HG03097 (cell line): ENCODE measurements around the gene EYS.

Experiments
- ATAC-seq: cut with Tn5 transposase; IDR thresholded peaks from one replicate; pipeline ENCODE4 v1.9.1; 2021; ENCODE audit not compliant: unreplicated experiment, low FRiP score

EYS gene

DNA sequence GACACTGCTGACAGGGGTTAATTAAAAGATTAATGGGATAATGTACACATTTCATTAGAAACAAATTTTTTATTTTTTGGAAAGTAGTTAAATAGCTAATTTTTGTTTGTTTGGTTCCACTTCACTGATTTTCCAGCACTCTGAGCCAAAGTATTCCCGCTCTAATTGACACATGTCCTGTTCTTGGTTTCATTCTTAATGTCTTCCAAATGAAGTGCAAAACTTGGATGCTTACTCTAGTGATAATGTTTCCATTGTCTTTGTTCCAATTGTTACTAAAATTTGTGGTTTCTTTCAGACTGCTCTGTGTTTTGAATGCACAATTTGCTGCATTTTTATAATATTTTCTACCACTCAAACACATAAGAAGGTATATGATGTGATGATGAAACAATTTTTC, 1277.1 kb downstream of the EYS start:
- no peak for ATAC-seq

DNA sequence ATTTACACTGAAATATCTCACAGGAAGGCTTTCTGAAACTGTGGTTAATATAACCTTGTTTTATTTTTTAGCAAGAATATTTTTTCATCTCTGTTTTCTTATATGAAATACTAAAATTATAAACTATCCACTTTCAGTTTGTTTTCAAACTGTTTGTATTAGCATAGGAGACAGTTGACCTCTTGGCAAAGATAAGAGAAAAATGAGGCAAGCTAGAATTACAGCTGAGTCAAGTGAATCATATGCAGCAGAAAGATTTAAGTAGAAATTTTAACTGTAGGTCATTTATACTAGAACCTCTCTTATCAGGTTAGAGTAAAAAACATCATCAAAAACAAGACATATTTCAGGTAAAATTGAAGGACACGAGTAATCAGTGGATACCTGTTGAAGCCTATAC, 1278.8 kb downstream of the EYS start:
- ATAC-seq, result no peak

DNA sequence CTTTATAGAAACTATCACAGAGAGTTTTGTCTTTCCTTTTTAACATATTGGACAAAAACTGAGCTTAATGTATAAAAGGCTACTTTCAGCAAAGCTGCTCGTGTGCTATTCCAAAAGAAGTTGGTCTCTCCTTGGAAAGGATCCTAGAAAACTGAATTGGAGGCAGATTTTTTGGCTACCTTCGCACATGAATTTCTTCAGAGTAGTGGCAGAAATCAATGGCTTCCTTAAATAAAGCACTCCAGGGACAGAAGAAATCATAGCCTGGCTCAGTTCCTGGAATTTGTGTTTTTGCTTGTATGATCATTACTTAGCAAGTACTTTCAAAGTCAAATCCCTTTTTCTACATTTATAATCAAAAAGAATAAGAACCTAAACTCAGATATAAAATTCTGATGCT, 1291.1 kb downstream of the EYS start:
- ATAC-seq, result no peak

DNA sequence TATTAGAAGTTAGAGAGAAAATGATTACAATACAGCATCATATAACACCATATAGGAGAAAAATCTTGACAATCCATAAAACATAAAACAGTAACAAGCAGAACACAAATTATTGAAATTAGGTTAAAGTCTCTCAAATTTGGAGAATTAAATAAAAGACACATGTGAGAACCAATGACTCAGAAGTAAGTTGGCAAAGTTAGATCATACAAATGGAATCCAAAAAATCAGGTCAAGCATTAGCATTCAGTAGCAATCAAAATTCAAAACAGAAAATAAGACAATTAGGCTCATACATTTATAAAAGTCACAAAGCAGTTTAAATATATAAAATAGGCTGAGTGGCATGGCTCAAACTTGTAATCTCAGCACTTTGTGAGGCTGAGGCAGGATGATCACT, 1295.8 kb downstream of the EYS start:
- no peak for ATAC-seq

DNA sequence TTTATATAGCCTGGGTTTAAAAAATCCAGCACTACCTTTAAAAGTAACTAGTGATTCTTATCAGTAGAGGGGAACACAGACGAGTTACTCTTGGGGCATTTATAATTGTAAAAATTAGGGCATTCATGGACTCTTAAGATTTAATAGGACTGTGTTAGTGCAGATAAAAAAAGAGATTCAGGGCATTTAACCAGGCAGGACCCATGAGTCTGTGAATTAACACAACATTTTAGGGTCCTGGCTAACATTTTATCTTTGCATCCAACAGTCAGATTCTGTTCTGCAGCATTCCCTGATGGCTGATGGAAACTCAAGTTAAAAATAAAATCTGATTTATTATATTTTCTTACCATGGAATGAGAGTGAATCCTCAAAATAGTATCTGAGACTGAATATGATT, 1297.1 kb downstream of the EYS start:
- no peak for ATAC-seq

DNA sequence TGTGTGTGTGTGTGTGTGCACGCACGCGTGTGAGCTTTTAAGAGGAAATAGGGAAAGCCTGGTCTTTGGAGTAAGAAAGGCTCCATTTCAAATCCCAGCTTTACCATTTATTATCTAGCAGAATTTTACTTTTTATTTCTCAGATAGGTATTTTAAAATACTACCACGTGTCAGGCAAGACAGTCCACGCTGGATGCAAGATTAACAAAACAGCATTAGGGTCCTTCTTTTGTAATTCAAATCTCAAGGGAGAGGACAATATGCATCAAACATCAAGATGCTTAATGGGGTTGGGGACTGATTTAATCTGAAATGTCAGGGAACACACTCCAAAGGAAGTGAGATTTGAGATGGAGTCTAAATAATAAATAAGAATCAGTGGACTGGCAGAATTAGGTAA, 1302.6 kb downstream of the EYS start:
- no peak for ATAC-seq

DNA sequence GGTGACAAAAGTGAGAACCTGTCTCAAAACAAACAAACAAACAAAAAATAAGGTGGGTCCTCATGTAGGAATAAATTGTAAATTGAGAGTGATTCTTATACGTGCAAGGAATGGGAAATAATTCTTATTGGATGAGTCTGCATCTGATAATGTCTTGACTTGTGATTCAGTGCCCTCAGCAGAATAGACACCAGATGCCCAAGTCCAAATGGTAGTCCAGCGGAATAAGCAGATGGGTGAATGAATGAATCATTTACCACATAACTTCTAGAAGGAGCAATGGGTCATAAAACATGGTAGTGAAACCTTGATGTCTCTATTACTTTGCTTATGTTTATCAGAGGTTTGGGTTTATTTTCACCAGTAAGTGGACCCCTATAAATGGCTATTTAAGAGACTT, 1323.7 kb downstream of the EYS start:
- ATAC-seq, result no peak

DNA sequence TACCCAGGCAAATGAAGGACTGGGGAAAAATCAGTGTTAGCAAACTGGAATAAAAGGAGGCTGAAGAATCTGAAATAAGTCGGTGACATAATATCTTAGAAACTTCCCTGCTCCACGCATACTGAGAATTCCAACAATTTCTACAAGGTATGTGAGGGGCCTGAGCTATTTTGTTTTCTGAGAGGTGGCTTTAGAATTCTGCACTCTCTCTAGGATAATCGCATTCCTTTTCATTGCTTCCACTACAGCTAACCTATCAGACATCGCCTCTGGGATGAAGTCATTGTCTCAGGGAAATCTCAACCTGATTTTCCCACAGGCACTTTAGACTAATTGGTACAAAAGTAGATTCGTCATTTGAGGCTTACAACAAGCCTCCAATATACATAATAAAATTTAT, 1330.6 kb downstream of the EYS start:
- ATAC-seq, result no peak

DNA sequence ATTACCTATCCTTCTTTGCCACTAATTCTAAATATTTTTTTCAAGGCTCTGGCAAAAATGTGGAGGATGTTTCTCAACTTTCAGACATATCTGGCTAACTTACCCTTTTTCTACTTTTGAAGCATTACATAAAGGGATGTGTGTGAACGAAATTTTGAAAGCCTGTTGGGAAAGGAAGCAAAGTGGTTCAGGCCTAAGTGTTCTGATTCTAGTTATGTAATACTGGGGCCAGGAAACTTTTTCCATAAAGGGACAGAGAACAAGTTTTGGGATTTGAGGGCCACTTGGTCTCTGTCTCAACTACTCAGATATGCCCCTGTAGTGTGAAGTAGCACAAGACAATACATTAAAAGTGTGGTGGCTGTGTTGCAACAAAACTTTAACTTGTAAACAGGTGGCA, 1349.6 kb downstream of the EYS start:
- no peak for ATAC-seq

DNA sequence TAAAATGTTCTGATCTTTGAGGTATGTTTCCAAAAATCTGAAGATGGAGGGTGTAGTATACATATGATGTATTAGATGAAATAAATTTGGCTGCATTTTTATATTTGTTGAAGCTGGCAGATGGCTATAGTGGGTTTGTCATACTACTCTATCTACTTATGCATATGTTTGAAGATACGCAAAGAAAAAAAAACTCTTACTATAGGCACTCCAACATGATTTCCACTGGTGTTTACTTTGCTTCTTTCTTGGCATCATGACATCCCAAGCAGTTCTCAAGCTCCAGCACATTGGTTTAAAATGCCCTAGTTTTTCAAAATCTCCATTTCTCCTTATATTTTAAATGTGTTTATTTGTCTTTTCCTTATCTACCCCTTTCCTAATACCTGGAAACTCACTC, 1359.6 kb downstream of the EYS start:
- ATAC-seq, result no peak

DNA sequence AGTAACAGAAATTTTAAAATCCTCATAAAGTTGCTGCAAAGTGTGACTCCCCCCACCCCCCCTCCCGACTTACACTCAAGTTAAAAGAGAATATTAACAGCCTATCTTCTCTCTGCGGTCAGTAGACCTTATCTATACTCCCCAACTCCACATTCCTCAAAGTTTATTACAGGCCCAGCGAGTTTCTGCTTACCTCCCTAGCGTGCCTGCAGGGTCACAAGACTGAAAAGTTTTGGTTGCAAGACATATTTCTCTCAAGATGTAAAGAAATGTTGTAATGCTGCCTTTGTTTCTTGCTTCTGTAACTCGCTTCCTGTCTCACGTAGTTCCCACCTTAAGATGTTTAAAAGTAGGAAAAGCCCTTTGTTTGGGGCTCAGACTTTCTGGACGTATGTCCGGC, 1371.8 kb downstream of the EYS start:
- no peak for ATAC-seq

DNA sequence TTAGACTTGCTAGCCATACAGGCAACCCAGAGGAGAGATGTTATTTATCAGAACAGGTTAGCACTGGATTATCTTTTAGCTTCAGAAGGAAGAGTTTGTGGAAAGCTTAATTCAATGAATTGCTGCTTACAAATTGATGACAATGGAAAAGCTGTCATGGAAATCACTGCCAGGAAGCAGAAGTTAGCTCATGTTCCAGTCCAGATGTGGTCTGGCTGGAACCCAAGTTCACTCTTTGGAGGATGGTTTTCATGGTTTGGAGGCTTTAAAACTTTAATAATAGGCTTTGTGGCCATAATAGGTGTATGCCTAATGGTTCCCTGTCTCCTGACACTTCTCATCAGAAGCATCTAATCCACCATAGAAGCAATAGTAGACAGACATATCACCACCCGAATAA, 1372.4 kb downstream of the EYS start:
- no peak for ATAC-seq

DNA sequence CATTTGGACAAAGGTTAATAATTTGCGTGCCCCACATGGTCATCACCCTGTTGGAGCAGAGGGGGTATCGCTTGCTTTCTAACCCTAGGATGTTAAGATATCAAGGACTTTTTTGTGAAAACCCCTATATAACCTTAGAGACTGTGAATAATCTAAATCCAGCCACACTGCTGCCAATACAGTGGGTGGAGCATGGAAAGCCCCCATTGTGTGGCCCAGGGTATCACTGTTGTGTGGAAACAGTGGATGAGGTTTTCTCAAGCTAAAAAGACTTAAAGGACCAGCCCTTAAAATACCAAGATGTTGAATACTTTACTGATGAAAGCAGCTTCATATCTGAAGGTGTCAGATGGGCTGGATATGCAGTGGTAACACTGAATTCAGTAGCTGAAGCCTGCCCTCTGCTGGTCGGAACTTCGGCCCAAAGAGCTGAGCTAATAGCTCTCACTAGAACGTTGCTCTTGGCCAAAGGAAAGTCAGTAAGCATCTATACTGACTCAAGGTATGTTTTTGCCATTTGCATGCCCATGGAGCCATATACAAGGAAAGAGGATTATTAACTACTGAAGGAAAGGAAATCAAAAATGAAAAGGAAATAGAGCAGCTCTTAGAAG, 1376.2 kb downstream of the EYS start:
- ATAC-seq, result no peak

DNA sequence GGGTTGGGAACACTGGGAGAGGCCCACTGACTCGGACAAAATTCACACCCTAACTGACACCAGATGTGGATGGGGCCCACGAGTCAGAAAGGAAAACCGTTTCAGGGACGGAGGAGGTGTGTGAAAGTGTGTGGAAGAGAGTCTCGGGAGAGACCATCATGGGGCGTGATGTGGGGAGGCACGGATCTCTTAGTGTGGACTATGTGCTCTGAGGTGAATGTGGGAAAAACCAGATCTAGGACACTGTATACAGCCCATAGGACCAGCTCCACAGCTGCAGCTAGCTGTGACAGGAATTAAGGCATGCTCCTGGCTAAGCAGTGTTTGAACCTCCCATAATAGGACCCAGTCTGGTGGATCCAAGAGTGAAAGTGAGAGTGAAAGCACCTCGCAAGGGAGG, 1380.1 kb downstream of the EYS start:
- no peak for ATAC-seq

DNA sequence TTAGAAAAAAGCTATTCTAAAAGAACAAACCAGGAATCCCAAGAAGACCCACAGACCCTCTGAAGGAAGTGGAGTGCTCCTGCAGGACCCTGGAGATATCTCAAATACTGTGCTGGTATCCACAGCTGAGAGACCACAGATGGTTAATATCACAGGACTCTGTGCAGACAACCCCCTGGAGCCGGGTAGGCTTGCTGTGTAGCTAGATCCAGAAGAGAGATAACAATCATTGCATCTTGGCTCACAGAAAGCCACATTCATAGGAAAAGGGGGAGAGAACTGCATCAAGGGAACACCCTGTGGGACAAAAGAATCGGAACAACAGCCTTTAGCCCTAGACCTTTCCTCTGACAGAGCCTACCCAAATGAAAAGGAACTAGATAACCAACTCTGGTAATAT, 1381.9 kb downstream of the EYS start:
- no peak for ATAC-seq

DNA sequence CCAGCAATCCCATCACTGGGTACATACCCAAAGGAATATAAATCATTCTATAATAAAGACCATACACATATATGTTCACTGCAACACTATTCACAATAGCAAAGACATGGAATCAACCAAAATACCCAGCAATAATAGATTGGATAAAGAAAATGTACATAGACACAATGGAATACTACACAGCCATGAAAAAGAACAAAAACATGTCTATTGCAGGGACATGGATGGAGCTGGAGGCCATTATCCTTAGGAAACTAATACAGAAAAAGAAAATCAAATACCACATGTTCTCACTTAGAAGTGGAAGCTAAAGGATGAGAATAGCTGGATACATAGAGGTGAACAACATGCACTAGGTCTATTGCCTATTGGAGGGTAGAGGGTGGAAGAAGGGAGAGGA, 1396.8 kb downstream of the EYS start:
- ATAC-seq, result no peak

DNA sequence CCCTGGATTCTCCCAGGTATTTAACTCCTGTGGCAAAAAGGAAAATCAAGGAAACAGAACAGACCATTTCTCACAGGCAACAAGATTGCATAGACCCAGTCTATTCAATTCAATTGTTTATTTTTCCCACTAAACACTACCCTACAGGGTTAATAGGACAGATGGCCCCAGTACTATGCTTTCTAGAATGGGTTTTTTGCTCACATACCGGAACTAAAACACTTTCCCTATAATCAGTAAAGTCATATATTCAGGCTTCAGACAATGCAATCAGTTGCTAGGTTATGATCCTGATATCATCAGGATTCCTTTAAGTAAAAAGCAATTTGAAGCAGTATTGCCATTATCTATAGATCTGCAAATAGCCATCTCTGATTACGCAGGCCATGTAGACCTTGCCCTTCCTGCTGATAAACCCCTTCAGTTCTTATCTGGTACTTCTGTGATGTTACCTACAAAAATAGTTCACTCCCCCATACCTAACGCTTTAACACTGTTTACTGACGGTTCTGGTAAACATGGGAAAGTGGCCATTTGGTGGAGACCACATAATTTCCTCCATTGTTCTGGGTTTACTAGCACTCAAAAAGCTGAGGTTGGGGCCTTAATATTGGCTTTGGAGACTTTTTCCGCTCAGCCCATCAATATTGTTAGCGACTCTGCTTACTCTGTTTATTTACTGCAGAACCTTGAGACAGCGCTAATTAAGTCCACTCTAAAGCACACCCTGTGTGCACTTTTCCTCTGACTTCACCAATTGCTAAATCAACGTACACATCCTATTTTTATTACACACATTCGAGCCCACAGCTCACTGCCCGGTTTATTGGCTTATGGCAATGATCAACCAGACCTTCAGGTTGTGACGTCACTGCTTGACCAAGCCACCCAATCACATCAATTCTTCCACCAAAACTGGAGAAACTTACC, 1405.5 kb downstream of the EYS start:
- no peak for ATAC-seq

DNA sequence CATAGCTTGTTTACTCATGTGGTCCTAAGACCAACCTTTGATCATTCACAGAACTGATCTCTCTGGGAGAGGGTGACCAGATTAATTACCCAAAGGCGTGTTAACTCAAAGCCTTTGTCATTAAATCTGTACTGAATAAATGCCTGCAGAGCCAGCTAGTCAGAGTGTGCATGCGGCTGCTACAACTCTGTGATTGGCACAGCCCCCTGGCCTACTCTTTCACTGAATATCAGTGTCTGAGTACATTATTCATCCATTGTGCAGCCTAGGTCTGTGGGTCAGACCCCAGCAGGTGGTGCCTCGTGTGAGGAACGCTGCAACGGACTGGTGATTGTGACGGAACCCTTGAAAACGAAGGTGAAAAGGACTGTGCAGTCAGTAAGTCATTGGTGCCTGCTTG, 1407.8 kb downstream of the EYS start:
- no peak for ATAC-seq

DNA sequence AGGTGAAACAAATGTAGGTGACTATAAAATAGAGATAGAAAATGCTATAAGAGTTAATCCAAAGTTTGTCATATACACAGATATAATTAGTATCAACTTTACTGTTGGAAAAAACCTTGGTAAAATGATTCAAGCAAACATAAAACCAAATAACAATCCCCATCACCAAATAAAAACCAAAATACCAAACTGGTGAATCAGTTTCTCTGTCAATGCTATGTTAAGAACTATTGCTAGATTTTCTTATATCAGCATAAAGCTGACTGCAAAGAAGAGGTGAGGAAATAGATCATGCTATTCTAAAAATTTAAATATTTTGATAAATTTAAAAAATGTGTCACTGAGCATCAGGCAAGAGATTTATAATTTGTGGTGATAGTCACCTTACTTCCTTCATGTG, 1413.0 kb downstream of the EYS start:
- ATAC-seq, result no peak

DNA sequence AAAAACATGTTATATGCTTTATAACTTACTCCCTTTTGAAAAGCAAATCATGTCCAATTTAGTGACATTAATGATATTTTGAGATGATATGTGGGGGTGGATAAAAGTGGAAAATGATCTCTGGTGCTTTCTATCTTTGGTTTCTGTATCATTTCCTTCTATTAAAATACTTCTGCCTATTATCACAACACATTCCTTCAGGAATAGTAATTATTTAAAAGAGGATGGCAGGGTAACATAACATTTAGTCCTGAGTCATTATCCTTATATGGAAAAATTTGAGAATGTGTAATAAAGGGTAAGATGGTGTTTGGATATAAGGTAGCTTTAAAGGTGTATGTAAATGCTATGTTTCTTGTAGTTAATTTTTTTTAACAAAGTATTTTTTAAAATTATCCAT, 1413.7 kb downstream of the EYS start:
- ATAC-seq, result no peak

DNA sequence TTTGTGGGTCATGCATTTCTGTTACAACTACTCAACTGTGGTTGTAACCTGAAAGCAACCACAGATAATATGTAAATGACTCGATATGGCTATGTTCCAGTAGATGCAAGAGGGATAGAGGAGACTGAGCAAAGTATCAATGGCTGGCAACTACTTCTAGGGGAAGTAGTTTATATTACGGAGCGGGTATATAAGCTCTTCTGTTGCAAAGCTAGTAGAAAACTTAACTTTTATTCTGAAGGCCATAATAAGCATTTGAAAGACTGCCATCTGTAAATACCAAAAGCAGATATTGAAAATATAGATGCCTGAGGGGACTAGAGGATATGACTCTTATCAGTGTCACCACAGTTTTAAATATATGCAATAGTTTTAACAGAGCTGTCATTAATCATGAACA, 1416.2 kb downstream of the EYS start:
- no peak for ATAC-seq

DNA sequence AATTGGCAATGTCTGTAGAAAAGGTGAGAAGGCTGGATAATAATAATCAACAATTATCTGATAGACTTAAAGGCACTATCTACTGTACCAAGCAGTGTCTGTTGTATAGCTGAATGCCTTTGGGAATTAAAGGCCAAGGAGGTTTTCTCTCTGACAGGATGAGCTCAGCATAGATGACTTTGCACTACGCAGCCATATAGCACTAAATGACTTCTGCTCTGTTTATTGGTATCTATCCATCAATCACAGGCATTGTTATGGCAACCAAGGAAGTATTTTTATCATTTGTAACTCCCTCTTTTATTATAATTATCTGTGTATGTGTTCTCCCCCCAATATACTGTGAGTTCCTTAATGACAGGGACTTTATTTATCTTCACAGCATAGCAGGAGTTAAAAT, 1417.1 kb downstream of the EYS start:
- no peak for ATAC-seq
